Measurements from ENCODE around the gene MACF1.
A peak's percentile ranks its signal among the peaks of the same experiment; 100 is the strongest.

The MACF1 gene

DNA sequence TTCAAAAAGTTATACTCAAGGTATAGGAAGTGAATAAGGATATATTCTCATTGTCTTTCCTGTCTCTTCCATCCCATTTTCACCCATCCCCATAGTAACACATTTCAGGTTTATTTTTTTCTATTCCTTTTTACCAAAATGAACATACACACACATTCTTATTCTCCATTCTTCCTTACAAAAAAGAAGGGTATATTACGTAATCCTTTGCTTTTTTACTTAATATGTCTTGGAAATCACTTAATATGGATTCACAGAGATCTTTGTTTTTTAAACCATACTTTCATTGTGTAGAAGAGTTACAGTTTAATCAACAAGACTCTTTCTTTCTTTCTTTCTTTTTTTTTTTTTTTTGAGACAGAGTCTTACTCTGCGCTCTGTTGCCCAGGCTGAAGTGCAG, 158.8 kb downstream of the MACF1 start:
- DNase-seq: no peak

DNA sequence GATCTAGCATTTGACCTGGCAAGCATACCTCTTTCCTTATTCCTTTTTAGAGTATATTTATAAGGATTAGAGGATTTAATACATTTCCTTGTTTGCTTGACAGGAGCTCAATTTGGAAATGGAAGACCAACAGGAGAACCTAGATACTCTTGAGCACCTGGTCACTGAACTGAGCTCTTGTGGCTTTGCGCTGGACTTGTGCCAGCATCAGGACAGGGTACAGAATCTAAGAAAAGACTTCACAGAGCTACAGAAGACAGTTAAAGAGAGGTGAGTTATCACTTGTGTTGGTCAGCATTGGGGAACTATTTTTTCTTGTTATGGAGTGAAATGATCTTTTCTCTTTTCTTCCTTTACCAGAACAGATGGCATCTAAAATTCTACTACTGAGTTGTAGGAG, 163.6 kb downstream of the MACF1 start:
- no peak for DNase-seq

DNA sequence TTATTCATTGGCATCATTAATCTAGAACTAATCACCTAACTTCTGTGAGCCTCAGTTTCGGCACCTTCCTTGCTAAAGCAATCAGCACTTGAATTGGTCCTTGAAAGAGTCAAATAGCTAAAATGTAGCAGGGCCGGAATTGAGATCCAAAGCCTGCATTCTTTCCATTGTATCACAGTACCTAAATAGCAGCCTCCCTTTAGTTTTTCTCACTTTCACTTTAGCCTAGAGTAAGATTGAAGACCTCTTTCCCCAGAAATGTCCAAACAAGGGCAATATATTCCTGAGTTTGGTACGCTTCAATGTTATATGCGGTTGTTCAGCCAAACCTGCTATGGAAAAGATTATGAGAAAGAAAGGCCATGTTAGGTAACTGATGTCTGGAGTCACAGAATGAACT, 165.1 kb downstream of the MACF1 start:
- DNase-seq: no peak

DNA sequence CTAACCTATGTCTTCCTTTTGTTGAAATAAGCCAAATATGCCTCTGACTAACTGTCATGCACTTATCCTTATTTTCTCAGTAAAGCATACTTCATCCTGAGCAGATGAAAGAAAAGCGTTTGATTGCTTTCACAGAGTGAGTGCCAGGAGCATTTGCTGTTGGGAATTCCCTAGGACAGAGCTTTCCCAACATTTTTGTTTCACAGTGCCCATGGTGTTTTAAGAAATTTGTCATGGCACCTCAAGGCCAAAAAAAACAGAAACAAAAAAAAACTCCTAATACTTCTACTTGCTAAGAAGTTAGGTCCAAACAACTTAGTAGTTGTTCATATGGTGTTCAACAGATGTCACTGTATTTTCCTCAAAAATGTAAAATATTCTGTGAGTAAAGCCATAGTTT, 166.1 kb downstream of the MACF1 start:
- DNase-seq: no peak

DNA sequence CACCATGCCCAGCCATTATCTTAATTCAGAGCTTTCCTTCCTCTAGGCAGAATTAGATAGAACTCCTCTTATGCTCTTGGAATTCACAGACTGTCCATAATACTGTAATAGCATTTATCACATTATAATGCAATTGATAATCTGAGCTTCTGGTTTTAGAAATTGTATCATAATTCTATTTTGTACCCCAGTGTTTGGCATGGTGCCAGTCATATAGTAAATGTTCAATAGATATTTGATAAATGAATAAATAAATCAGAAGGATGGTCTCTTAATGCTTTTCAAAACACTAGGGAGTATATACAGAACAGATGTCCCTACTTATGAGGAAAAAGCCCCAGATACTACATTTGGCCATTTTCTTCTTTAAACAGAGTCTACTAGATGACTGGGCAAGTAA, 167.6 kb downstream of the MACF1 start:
- DNase-seq: no peak

DNA sequence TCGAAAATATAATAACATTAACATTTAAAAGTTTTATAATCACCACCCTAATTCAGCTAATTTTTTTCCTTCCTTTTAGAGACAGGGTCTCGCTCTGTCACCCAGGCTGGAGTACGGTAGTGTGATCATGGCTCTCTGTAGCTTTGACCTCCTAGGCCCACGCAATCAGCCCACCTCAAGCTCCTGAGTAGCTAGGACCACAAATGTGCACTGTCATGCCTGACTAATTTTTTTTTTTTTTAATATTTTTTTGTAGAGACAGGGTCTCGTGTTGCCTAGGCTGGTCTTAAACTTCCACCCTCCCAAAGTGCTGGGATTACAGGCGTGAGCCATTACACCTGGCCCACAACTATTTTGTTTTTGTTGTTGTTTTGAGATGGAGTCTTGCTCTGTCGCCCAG, 172.2 kb downstream of the MACF1 start:
- DNase-seq: no peak

DNA sequence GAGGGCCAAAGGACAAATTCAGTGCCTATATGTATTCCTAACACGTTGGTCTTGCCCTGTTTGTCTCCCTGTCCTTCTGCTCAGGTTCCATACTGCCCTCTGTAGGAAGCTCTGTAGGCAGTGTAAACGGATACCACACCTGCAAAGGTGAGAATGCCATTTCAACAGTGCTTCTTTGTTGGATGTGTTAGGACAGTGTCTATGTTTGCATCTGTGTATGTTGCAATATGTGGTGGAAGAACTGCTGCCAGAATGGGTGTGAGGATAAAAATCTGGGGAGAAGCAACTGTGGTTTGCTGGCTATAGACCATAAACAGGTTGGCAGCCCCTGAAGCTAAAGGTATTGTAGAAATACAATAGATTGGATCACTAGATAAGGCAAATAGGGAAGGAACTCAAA, 173.9 kb downstream of the MACF1 start:
- DNase-seq: no peak

DNA sequence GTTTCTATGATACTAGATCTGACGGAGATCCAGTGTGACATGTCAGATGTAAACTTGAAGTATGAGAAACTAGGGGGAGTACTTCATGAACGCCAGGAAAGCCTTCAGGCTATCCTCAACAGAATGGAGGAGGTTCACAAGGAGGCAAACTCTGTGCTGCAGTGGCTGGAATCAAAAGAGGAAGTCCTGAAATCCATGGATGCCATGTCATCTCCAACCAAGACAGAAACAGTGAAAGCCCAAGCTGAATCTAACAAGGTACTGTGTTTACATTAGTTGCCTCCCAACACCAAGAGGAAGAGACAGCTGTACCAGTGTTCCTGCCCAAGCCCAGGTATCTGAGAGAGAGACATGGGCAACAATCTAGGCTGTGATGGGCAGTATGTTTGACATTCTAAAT, 174.7 kb downstream of the MACF1 start:
- DNase-seq: no peak

DNA sequence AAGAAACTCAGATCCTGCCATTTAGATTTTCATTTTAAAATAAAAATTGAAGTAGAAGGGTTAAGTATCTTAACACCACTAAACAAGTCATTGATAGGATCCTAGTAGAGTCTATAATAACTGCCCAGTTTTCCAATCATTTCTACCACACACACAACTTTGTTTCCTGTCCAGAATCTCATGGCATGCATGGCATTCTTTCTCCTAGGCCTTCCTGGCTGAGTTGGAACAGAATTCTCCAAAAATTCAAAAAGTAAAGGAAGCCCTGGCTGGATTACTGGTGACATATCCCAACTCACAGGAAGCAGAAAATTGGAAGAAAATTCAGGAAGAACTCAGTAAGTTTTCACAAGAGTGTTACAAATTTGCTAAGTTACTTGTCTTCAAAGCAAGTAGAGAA, 175.5 kb downstream of the MACF1 start:
- DNase-seq: no peak

DNA sequence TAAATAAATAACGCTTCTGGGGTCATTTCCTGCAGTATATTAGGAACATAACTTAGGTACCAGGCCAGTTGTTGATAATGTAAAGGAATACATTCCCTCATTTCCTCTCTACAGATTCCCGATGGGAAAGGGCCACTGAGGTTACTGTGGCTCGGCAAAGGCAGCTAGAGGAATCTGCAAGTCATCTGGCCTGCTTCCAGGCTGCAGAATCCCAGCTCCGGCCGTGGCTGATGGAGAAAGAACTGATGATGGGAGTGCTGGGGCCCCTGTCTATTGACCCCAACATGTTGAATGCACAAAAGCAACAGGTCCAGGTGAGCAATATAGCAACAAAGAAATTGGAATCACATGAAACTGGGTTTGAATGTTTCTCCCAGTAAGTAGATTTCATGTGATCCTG, 177.3 kb downstream of the MACF1 start:
- no peak for DNase-seq

DNA sequence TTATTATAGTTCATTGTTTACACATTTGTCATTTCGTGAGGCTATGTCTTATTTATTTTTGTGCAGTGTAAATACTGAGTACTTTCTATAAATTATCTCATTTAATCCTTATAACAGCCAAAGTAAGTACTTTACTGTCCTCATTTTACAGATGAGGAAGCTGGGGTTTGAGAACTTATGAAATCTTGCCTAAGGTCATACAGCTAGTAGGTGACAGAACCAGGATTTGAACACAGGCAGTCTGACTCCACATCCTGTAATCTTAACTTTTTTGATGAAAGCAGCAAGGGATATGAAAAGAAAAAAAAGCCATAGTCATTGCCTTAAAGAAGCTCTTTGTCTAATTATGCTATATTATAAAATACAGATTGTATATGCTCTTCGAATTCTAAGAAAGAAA, 179.8 kb downstream of the MACF1 start:
- DNase-seq: no peak

DNA sequence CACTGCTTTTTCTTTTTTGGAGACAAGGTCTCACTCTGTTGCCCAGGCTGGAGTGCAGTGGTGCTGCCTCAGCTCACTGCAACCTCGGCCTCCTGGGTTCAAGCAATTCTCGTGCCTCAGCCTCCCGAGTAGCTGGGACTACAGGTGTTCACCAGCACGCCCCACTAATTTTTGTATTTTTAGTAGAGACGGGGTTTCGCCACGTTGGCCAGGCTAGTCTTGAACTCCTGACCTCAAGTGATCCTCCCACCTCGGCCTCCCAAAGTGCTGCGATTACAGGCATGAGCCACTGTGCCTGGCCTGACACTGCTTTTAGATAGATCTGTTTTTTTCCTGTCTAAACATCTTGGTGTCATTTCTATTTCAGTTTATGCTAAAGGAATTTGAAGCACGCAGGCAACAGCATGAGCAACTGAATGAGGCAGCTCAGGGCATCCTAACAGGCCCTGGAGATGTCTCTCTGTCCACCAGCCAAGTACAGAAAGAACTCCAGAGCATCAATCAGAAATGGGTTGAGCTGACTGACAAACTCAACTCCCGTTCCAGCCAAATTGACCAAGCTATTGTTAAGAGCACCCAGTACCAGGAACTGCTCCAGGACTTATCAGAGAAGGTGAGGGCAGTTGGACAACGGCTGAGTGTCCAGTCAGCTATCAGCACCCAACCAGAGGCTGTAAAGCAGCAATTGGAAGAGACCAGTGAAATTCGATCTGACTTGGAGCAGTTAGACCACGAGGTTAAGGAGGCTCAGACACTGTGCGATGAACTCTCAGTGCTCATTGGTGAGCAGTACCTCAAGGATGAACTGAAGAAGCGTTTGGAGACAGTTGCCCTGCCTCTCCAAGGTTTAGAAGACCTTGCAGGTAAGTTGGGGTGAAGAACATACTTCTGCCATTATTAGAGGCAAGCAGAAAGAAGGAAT, 180.8 kb downstream of the MACF1 start:
- no peak for DNase-seq

DNA sequence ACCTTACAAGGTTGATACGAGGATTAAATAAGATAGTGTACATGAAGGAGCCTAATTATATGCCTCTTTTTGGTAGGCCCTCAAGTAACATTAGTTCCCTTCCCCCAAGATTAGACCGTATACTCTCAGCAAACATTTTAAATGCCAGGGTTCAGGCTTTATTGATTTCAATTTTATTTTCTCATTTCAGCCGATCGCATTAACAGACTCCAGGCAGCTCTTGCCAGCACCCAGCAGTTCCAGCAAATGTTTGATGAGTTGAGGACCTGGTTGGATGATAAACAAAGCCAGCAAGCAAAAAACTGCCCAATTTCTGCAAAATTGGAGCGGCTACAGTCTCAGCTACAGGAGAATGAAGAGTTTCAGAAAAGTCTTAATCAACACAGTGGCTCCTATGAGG, 182.5 kb downstream of the MACF1 start:
- no peak for DNase-seq

DNA sequence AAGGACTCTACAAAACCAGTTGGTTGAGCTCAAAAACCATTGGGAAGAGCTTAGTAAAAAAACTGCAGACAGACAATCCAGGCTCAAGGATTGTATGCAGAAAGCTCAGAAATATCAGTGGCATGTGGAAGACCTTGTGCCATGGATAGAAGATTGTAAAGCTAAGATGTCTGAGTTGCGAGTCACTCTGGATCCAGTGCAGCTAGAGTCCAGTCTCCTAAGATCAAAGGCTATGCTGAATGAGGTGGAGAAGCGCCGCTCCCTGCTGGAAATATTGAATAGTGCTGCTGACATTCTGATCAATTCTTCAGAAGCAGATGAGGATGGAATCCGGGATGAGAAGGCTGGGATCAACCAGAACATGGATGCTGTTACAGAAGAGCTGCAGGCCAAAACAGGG, 183.0 kb downstream of the MACF1 start:
- no peak for DNase-seq

DNA sequence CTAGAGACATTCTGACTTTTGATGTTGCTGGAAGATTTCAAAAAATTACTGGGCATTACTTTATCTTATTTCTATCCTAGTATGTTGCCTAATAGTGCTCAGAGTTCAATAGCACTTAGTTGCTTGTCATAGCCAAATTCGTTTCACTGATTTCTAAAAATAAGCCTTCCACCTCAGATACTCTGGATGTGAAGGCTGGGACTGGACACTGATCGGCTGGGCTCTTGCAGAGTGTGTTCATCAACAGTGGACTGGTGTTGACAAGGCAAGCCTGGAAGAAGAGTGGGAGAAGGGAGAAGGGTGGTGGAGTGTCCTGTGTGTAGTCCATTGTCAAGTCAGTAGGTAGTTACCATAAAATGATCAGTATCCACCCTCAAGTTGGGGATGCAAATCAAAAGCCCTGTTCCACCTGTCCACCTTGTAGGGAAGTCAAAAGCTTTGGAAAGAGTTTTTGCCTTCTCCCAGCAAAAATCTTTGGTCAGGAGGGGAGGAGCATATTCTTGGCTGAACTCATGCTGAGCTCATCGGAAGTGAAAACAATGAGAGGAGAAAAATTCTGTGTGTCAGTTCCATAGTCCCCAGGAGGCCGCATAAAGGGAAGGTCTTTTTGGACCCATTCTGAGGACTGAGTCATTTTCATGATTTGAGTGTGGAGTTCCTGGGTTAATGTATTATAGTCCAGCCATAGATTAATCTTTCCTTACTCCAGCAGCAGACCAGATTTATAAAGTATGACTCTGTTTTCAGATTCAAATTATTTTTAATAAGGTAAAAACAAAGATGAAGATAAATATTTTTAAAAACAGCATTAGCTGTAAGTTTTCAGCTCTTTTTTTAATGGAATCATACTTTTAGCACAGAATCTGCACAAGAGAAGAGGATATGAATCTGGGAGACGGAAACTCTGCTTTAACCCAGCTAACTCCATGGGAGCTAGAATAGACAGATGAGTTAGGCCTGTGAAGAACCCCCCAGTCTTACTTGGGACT, 187.5 kb downstream of the MACF1 start:
- DNase-seq: no peak

DNA sequence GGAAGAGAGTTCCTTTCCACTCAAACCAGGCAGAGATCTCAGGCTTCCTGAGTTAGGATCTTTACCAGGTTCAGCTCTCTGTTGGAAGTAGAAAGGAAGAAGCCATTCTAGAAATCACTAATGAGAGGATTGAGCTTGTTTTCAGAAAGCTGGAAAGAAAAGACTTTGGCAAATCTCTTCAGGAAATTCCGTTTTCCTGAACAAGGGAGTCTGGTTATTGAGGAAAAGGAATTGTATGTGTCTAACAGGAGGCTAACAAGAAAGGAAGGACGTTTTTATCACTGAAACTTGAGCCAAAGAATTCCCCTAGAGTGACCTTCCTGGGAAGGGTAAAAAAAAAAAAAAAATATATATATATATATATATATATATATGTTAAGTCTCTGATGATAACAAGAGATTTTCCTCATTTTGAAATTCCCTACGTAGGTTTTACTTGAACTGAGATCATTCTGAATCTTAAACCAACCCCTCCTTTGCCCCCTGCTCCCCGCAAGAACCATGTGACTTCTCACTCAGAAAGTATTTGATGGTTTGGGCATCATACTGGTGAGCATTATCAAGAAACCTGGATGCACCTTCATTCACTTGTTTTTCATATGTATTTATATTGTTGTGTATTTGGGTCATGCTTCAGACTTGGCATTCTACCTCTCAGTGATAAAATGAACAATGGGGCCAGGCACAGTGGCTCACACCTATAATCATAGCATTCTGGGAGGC, 188.5 kb downstream of the MACF1 start:
- DNase-seq: no peak

DNA sequence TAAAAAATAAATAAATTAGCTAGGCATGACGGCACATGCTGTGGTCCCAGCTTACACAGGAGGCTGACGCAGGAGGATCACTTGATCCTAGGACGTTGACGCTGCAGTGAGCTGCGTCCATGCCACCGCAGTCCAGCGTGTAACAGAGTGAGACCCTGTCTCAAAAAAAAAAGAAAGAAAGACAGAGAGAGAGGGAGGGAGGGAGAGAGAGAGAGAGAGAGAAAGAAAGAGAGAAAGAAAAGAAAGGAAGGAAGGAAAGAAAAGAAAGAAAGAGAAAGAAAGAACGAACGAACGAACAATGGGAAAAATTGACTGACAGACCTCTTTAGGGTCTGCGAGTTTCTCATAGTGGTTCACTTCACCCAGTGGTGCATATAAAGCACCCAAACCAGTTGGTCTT, 189.2 kb downstream of the MACF1 start:
- no peak for DNase-seq

DNA sequence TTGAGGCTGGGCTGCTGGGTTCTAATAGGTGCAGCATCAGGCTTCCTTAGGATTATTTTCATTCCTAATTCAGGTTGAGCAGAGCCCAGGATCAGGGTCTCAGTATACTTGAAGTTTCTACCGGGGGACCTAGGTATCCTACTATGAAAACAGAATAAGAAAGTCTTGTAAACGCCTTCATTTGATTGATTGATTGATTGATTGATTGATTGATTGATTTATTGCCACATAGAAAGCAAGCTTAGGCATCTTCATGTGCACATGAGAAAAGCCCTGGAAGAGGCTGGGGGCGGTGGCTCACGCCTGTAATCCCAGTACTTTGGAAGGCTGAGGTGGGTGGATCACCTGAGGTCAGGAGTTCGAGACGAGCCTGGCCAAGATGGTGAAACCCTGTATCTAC, 189.6 kb downstream of the MACF1 start:
- no peak for DNase-seq

DNA sequence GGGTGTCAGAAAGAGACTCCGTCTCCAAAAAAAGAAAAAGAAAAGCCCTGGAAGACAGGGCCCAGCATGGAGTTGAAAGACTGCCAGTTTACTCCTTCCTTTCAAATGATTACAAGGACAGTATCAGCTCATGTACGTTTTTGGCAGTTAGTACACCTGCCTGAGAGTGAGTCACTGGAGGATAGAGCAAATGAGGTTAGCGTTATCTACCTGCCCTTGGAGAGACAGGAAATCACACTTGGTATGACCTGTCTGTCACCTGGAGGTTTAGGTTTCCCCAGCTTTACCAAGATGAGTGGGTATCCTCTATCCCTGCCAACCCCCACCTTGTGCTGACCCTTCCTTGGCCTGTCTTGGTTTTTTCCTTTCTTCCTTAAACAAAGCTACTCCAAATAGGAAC, 190.1 kb downstream of the MACF1 start:
- DNase-seq: peak; percentile 26

DNA sequence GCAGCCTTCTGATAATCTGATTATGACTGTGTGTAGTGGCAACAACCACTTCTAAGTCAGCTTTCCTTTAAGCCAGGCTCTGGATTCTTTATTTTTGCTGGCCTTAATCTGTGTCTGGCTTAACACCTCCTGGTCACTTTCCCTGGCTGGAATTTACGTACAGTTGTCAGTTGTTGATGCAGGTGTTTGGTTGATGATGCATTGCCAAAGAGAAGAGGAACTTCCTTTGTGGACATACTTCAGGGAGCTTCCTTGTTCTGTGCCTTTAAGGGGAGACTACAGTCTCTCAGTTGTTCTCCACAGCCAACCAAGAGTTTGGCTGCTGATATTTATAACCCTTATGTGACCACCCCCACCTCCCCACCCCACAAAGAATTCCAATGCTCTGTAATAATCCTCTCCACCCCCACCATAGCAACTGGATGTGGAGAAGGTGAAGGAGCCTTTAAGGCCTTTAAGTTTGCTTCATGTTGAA, 190.9 kb downstream of the MACF1 start:
- no peak for DNase-seq

DNA sequence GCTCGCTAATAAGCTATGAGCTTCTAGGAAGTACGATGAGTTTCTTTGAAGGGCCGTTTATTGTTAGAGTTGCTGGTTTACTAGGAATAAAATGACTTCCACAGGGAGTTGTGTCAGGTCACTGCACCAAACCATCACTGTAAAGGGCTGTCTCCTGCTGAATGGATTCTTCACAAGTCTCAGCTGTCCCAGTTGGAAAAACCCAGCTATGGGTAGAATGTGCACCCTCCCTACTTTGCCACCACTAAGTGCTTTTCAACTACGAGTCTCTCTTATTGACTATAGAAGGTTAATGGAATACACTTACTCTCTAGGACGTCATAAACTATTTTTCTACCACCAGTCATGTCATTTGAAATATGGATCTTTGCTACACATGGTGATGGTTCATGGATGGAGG, 192.2 kb downstream of the MACF1 start:
- no peak for DNase-seq

DNA sequence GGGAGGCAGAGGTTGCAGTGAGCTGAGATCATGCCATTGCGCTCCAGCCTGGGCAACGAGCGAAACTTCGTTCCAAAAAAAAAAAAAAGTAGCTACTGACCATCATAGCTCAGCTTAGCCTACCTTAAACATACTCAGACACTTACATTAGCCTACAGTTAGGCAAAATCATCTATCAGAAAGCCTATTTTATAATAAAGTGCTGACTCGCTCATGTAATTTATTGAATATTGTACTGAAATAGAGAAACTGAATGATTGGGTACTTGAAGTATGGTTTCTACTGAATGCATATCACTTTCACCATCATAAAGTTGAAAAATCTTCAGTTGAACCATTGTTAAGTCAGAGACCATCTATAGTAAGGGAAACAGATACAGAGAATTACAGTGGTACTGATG, 193.0 kb downstream of the MACF1 start:
- no peak for DNase-seq
